ENCODE data around the gene SEPTIN6.

SEPTIN6 gene

DNA sequence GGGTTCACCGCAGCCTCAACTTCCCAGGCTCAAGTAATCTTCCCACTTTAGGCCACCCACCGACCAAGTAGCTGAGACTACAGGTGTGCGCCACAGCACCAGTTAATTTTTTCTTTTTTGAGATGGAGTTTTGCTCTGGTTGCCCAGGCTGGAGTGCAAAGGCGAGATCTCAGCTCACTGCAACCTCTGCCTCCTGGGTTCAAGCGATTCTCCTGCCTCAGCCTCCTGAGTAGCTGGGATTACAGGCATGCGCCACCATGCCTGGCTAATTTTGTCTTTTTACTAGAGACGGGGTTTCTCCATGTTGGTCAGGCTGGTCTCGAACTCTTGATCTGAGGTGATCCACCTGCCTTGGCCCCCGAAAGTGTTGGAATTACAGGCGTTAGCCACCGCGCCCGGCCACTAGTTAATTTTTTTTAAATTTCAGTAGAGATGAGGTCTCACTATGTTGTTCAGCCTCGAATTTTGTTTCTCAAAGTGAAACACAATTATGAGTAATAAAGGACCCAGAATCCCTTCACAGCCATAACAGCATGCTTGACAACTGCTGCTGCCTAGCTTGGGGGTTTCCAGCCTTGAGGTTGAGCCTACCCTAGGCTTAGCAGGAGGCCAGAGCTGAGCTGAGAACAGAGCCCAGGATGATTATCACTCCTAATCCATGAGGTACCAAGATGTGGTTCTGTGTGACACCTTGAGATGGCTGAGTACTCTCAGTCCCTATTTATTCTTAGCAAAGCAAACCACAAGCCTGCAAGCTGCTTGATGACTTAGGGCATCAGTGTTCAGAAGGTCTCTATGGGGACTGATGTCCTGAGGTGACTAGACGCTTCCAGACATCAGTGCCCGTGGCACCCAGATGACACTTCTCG is 45.2 kb downstream of the SEPTIN6 start:
- peak; percentile 57 to 65 for DNase-seq

DNA sequence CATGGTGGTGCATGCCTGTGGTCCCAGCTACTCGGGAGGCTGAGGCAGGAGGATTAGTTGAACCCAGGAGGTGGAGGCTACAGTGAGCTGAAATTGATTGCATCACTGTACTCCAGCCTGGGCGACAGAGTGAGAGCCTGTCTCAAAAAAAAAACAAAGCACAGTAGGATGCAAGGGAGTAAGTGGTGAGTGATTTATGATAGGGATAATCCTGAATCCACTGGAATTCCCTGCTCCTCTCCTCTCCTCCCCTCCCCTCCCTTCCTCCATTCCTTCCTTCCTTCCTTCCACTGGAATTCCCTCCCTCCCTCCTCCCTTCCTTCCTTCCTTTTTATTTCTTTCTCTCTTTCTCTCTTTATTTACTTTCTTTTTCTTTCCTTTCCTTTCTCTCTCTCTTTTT is 45.9 kb downstream of the SEPTIN6 start:
- no peak for DNase-seq

DNA sequence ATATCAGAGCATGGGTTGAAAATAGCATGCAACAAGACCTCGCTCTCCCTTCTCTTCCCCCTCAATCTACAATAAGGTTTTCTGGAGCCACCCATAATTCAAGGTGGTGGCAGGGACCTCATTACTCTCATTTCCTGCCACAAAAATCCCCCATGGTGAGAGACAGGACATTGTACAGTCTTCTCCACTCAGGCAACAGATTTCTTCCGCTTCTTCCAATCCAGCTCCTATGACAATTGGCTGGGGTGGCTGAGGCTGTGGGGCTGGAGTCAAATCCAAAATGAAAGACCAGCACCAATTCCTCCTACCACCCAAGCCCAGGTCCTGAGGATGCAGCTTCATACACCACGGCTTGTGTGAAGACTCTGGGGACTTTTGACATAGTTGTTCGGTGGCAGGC is 46.5 kb downstream of the SEPTIN6 start:
- DNase-seq: peak in 1 of 2 donors; percentile 19

DNA sequence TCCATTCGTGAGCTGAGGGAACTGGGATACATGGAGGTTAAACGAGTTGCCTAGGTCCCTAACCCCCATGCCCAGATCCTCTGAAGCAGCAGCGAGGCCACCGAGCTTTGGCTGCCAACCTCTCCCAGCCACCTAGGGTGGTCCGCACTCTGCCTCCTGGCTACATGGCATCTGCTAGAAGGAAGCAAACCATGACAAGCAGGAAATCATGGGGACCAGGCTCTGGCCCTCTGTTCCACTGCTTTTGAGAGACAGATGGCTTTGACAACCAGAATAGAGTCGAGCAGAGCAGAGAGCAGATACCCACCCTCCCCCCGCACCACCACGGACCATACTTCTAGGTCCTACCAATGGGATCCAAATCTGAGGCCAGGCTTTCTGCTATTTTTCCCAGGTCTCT is 49.3 kb downstream of the SEPTIN6 start:
- DNase-seq: no peak
